K562 (cell line): Measurements from ENCODE around the gene MECP2. TPM values are rescaled to one million over a fixed set of nuclear protein-coding genes. Genes with fewer than 3 reads are reported as not detected.

Source experiments
- ARHGAP35 ChIP-seq: fragments of 450-650 bp; IDR thresholded peaks from 2 replicates; pipeline ENCODE4 v1.6.1; 2018; ENCODE audit not compliant: partially characterized antibody
- BHLHE40 ChIP-seq: IDR thresholded peaks from 2 replicates; pipeline ENCODE4 v1.6.1; 2011; ENCODE audit warnings: low read length, improper control_type of control experiment
- CBX5 ChIP-seq: IDR thresholded peaks from 2 replicates; pipeline ENCODE4 v1.6.1; 2014; ENCODE audit warnings: low read depth, borderline replicate concordance
- DNMT1 ChIP-seq: fragments of 450-650 bp; IDR thresholded peaks from 2 replicates; pipeline ENCODE4 v1.6.1; 2016; ENCODE audit warnings: antibody characterized with exemption, mild to moderate bottlenecking
- GATAD2A ChIP-seq: fragments of 450-650 bp; IDR thresholded peaks from 2 replicates; pipeline ENCODE4 v1.6.1; 2017
- HDAC2 ChIP-seq: fragments of 450-650 bp; IDR thresholded peaks from 2 replicates; pipeline ENCODE4 v1.6.1; 2016; ENCODE audit warnings: mild to moderate bottlenecking
- HOXB6 ChIP-seq: fragments of 250-450 bp; sonication (Bioruptor Pico); IDR thresholded peaks from 2 replicates; pipeline ENCODE4 v1.5.1; 2022; ENCODE audit warnings: mild to moderate bottlenecking, borderline replicate concordance
- MAZ ChIP-seq, 2 experiments: fragments of 450-650 bp in 1 of 2; sonication (generic) in 1 of 2; formaldehyde crosslinking; IDR thresholded peaks in 1 of 2; conservative IDR thresholded peaks in 1 of 2; 2 replicates each; pipeline versions ENCODE4 v1.4.0 to v1.5.0; 2020; ENCODE audit warnings: mild to moderate bottlenecking in 1 of 2, missing genetic modification reagents in 1 of 2
- MYBL2 ChIP-seq, 2 experiments: fragments of 450-650 bp in 1 of 2; sonication (generic) in 1 of 2; formaldehyde crosslinking in 1 of 2; IDR thresholded peaks; 2 replicates each; pipeline versions ENCODE4 v1.6.1 to v1.8.1; 2017 to 2022; ENCODE audit warnings: borderline replicate concordance in 1 of 2, inconsistent platforms in 1 of 2, low read depth in 1 of 2, mild to moderate bottlenecking in 1 of 2, missing genetic modification reagents in 1 of 2, moderate library complexity in 1 of 2
- NFATC3 ChIP-seq: fragments of 450-650 bp; IDR thresholded peaks from 2 replicates; pipeline ENCODE4 v1.6.1; 2017; ENCODE audit warnings: mild to moderate bottlenecking
- NR4A1 ChIP-seq, 2 experiments: fragments of 250-450 bp in 1 of 2; fragments of 450-650 bp in 1 of 2; sonication (Bioruptor Pico) in 1 of 2; IDR thresholded peaks; 2 replicates each; pipeline versions ENCODE4 v1.4.0 to v1.6.1; 2016 to 2020; ENCODE audit warnings: mild to moderate bottlenecking in 2 of 2, missing compliant biosample characterization in 1 of 2, missing genetic modification characterization in 1 of 2, moderate library complexity in 1 of 2
- PCBP2 ChIP-seq: fragments of 200-400 bp; formaldehyde crosslinking; IDR thresholded peaks from 2 replicates; pipeline ENCODE4 v1.6.1; 2018; ENCODE audit warnings: low read length, low read depth, mild to moderate bottlenecking, moderate library complexity; ENCODE audit not compliant: poor library complexity, severe bottlenecking
- POLR2H ChIP-seq: IDR thresholded peaks from 2 replicates; pipeline ENCODE4 v1.6.1; 2016; ENCODE audit warnings: missing genetic modification characterization, low read depth, mild to moderate bottlenecking, control low read depth, missing compliant biosample characterization, moderate library complexity
- RB1 ChIP-seq: fragments of 450-650 bp; IDR thresholded peaks from 2 replicates; pipeline ENCODE4 v1.6.1; 2017; ENCODE audit warnings: low read depth, mild to moderate bottlenecking
- SNRNP70 ChIP-seq: fragments of 200-400 bp; formaldehyde crosslinking; optimal IDR thresholded peaks from 2 replicates; pipeline ENCODE3; 2017; ENCODE audit warnings: low read depth, low read length
- TCF3 ChIP-seq: sonication (generic); formaldehyde crosslinking; IDR thresholded peaks from 2 replicates; pipeline ENCODE4 v1.4.0; 2020; ENCODE audit warnings: mild to moderate bottlenecking, missing genetic modification reagents
- ZNF143 ChIP-seq: sonication (generic); formaldehyde crosslinking; IDR thresholded peaks from 2 replicates; pipeline ENCODE4 v1.9.0; 2022; ENCODE audit warnings: mild to moderate bottlenecking, missing genetic modification reagents
- polyA plus RNA-seq, 8 experiments: library from polyadenylated mRNA; depleted of rRNA in 4 of 8; stranded (reverse) in 5 of 8; unstranded in 3 of 8; fragments of >200 nt; fragmentation: Nextera tagmentation in 2 of 8; fragmentation: Illumina TruSeq in 1 of 8; extraction: Ambion mirVana in 2 of 8; extraction: Trizol in 1 of 8; gene quantifications; 2 replicates each; pipeline versions ENCODE4 v1.2.1 to v1.2.3, GENCODE V29; 2011 to 2014; ENCODE audit warnings: inconsistent platforms in 1 of 8, missing spikeins in 1 of 8
- total RNA-seq, 7 experiments: library from RNA; depleted of rRNA in 6 of 7; stranded (reverse); fragments of >200 nt in 6 of 7; fragmentation: Illumina TruSeq in 2 of 7; extraction: Trizol in 2 of 7; gene quantifications; 2 replicates each; pipeline versions ENCODE4 v1.2.1 to v1.2.3, GENCODE V29; 2011 to 2021; ENCODE audit warnings: low replicate concordance in 1 of 7
- TF ChIP-seq, protein P1 (sequence below): fragments of 150-350 bp; conservative IDR thresholded peaks from 2 replicates; pipeline ENCODE4 v1.6.1; 2014; ENCODE audit warnings: low read length
- TF ChIP-seq, protein P2 (sequence below): IDR thresholded peaks from 3 replicates; pipeline ENCODE4 v1.6.1; 2011; ENCODE audit warnings: borderline replicate concordance, mild to moderate bottlenecking; ENCODE audit not compliant: insufficient read length, insufficient read depth
- TF ChIP-seq, protein P3 (sequence below): fragments of 450-650 bp; formaldehyde crosslinking; IDR thresholded peaks from 2 replicates; pipeline ENCODE4 v1.4.0; 2020; ENCODE audit warnings: mild to moderate bottlenecking, moderate library complexity
- TF ChIP-seq, protein P4 (sequence below): fragments of 450-650 bp; formaldehyde crosslinking; IDR thresholded peaks from 2 replicates; pipeline ENCODE4 v1.4.0; 2020; ENCODE audit warnings: mild to moderate bottlenecking, moderate library complexity

Gene MECP2
- total and polyA plus RNA-seq, 9 of the 15 experiments (the other 6 are each of a cell fraction or from before 2014, with no cell fraction given): 2.1 to 50.9 (median 30.5) TPM

DNA sequence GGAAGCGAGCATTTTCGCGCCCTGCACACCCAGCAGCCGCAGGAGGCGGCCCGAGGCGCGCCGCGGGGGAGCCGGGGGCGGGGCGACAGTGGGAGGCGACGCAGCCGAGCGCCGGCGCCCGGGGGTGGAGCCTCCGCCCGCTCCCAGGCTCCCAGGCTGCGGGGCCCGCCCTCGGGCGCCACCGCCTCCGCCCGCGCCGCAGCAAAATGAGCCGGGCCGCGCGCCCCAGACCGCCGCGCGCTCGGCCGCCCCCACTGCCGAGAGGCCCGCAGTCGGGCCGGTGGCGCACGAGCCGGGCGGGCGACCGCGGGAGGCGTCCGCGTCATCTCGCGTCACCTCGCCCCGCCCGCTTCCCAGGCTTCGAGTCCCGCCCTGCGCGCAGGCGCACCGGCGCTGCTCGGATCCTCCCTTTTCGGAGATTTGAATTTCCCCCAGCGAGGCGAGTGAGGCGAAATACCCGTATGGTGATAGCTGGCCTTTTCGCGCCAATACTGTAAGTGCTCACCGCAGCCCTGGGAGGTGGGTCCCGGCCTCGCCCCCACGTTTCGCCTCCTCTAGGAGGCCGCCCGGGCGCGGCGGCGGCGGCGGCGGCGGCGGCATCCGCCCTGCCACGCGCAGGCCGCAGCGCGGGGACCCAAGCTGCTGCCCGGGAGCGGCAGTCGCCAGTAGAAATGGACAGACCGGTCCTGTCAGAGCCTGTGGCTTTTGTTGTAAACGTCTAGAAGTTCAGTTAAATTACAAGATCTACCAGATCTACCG is 125.0 kb downstream of the MECP2 start, which contains the start of gene TMEM187 (continued):
- TF ChIP-seq HOXB6 (CRISPR knock-in tag) (no peak), BHLHE40 (peak; percentile 77), NR4A1 (CRISPR knock-in tag; IDR thresholded peaks at IDR 0.05) (no peak), NR4A1 (tag; IDR thresholded peaks at IDR 0.05) (no peak), NFATC3 (no peak), RB1 (peak; percentile 93), PCBP2 (no peak), HDAC2 (no peak), SNRNP70 (no peak), POLR2H (tag) (no peak), ARHGAP35 (no peak), MAZ (CRISPR knock-in tag; conservative IDR thresholded peaks at IDR 0.05 in 1 of 2, IDR thresholded peaks at IDR 0.05 in 1 of 2) (no peak; a peak in 1 of 4 replicates), DNMT1 (no peak), MYBL2 (IDR thresholded peaks at IDR 0.05; ENCODE audit: low read depth) (no peak), MYBL2 (CRISPR knock-in tag; IDR thresholded peaks at IDR 0.05; ENCODE audit: borderline replicate concordance) (no peak), GATAD2A (no peak), CBX5 (no peak), ZNF143 (CRISPR knock-in tag) (no peak), TCF3 (CRISPR knock-in tag) (no peak)
- TF ChIP-seq, protein P1, sequence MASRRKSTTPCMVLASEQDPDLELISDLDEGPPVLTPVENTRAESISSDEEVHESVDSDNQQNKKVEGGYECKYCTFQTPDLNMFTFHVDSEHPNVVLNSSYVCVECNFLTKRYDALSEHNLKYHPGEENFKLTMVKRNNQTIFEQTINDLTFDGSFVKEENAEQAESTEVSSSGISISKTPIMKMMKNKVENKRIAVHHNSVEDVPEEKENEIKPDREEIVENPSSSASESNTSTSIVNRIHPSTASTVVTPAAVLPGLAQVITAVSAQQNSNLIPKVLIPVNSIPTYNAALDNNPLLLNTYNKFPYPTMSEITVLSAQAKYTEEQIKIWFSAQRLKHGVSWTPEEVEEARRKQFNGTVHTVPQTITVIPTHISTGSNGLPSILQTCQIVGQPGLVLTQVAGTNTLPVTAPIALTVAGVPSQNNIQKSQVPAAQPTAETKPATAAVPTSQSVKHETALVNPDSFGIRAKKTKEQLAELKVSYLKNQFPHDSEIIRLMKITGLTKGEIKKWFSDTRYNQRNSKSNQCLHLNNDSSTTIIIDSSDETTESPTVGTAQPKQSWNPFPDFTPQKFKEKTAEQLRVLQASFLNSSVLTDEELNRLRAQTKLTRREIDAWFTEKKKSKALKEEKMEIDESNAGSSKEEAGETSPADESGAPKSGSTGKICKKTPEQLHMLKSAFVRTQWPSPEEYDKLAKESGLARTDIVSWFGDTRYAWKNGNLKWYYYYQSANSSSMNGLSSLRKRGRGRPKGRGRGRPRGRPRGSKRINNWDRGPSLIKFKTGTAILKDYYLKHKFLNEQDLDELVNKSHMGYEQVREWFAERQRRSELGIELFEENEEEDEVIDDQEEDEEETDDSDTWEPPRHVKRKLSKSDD: no peak
- TF ChIP-seq, protein P2, sequence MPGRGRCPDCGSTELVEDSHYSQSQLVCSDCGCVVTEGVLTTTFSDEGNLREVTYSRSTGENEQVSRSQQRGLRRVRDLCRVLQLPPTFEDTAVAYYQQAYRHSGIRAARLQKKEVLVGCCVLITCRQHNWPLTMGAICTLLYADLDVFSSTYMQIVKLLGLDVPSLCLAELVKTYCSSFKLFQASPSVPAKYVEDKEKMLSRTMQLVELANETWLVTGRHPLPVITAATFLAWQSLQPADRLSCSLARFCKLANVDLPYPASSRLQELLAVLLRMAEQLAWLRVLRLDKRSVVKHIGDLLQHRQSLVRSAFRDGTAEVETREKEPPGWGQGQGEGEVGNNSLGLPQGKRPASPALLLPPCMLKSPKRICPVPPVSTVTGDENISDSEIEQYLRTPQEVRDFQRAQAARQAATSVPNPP: no peak
- TF ChIP-seq, protein P3, sequence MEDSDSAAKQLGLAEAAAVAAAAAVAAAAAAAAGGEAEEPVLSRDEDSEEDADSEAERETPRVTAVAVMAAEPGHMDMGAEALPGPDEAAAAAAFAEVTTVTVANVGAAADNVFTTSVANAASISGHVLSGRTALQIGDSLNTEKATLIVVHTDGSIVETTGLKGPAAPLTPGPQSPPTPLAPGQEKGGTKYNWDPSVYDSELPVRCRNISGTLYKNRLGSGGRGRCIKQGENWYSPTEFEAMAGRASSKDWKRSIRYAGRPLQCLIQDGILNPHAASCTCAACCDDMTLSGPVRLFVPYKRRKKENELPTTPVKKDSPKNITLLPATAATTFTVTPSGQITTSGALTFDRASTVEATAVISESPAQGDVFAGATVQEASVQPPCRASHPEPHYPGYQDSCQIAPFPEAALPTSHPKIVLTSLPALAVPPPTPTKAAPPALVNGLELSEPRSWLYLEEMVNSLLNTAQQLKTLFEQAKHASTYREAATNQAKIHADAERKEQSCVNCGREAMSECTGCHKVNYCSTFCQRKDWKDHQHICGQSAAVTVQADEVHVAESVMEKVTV (CRISPR knock-in tag): no peak
- TF ChIP-seq, protein P4, sequence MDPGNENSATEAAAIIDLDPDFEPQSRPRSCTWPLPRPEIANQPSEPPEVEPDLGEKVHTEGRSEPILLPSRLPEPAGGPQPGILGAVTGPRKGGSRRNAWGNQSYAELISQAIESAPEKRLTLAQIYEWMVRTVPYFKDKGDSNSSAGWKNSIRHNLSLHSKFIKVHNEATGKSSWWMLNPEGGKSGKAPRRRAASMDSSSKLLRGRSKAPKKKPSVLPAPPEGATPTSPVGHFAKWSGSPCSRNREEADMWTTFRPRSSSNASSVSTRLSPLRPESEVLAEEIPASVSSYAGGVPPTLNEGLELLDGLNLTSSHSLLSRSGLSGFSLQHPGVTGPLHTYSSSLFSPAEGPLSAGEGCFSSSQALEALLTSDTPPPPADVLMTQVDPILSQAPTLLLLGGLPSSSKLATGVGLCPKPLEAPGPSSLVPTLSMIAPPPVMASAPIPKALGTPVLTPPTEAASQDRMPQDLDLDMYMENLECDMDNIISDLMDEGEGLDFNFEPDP (CRISPR knock-in tag): no peak
